ENCODE results near the gene STAM.
"Not testable (repeated sequence)": the region's sequence is repeated elsewhere in the genome, so short reads cannot be mapped to it uniquely, and the experiment has no call there.

The STAM gene

DNA sequence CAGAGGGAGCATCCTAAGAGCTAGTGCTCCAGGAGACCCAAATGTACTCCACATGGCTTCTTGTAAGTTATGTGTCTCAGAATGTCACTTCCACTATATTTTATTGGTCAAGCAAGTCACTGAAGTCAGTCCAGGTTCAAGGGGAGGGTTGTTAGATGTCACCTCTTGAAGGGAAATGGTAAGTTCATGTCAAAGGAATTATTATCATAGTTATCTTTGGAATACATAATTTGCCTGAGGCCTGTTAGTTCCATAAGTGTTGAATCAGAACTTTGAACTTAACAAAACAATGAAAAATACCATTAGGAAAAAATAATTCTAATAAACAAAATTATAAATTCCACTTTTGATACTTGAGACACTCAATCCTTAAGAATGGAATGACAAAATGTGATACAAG lies 30.6 kb downstream of the STAM start:
- no peak for DNase-seq (ENCODE audit: low read depth in 1 of 2, low spot score in 1 of 2)

DNA sequence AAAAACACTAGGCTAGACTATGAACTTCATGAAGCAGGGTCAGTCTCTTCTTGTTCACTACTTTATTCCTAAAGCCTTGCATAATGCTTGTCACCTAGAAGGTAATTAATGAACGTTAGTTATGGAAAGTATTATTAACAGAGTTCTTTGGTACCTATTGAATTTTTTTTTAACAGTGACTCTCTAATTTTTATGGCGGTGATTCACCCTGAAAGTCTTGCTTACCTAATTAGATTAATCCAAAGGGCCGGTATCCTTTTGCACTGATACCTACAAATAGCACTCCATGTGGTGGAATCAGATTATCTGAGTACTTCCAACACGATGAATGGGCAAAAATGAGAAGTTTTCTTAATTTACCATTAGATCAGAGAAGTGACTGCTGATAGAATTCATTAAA lies 31.7 kb downstream of the STAM start:
- DNase-seq (ENCODE audit: low read depth in 1 of 2, low spot score in 1 of 2) = no peak

DNA sequence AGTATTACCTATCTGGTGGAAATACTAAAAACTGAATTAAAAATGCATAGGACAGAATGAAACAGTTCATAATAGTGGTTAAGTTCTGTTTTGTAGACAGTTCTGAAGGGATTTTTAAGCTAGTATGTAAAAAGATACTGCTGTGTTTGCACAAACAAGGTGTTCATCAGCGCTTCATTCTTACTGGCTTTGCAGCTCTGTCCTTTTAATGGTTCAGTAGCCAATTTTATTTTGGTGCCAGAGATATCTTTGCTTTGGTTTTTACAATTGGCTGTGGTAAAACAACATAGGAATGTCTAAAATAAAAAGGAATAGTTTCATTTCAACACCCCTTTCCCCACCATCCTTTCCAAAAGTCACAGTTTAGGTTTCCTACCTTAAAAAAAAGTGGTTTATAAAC lies 33.0 kb downstream of the STAM start:
- DNase-seq (ENCODE audit: low read depth in 1 of 2, low spot score in 1 of 2) = no peak

DNA sequence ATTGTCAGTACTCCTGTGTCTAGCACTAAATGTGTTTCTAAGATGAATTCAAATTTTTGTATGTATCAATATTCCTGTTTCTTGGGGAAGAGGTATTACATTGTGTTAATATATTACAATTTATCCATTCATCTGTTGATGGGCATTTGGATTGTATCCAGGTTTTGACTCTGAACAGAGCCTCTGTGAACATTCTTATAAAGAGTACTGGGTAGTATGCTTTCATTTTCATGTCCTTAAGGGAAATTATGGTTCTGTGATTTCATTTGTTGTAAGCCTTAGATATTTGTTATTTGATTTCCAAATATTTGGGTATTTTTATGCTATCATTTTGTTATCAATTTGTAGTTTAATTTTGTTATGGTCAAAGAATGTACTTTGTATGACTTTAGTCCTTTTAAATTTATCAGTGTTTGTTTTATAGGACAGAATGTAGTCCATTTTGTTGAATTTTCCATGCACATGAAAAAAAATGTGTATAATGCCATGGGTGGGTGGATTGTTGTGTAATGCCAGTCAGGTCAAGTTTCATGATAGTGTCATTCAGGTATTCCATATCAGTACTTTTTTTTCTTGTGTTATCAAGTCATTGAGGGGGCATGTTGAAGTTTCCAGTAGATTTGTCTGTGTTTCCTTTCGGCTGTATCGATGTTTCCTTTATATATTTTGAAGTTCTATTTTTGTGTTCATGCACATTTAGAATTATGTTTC lies 38.4 kb downstream of the STAM start:
- DNase-seq (ENCODE audit: low read depth in 1 of 2, low spot score in 1 of 2) = no peak

- DNase-seq (ENCODE audit: low read depth in 1 of 2, low spot score in 1 of 2) = no peak
Observed at GRCh38 chr10:17683541-17683940, 39.6 kb downstream of the STAM start.

- no peak for DNase-seq (ENCODE audit: low read depth in 1 of 2, low spot score in 1 of 2)
Observed at GRCh38 chr10:17684537-17684936, 40.6 kb downstream of the STAM start.

- DNase-seq (ENCODE audit: low read depth in 1 of 2, low spot score in 1 of 2) = no peak
Observed at GRCh38 chr10:17685233-17685840, 41.4 kb downstream of the STAM start.

GRCh38 chr10:17687117-17687831 lies 43.3 kb downstream of the STAM start:
- DNase-seq (ENCODE audit: low read depth in 1 of 2, low spot score in 1 of 2) = no peak

GRCh38 chr10:17689137-17689536 lies 45.2 kb downstream of the STAM start:
- no peak for DNase-seq (ENCODE audit: low read depth in 1 of 2, low spot score in 1 of 2)

GRCh38 chr10:17693009-17693408 lies 49.1 kb downstream of the STAM start:
- no peak for DNase-seq (ENCODE audit: low read depth in 1 of 2, low spot score in 1 of 2)

- no peak for DNase-seq (ENCODE audit: low read depth in 1 of 2, low spot score in 1 of 2)
Observed at GRCh38 chr10:17698696-17699095, 54.7 kb downstream of the STAM start.

DNA sequence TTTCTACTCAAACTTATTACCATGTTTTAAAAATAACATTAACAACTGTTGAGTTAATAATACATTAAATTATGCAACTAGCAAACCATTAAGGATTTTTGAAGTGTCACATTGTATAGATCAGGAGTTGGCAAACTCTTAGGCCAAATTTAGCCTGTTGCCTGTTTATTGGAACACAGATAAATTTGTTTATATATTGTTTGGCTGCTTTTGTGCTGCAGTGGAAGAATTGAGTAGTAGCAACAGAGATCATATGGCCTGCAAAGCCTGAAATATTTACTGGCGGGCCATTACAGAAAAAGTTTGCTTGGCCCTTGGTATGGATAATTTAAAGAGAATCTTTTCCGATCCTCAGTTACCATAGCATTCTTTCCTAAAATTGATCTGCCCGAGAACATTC lies 57.4 kb downstream of the STAM start:
- no peak for DNase-seq (ENCODE audit: low read depth in 1 of 2, low spot score in 1 of 2)

- DNase-seq (ENCODE audit: low read depth in 1 of 2, low spot score in 1 of 2) = no peak
Observed at GRCh38 chr10:17703706-17704105, 59.8 kb downstream of the STAM start.

GRCh38 chr10:17708821-17709220 lies 64.9 kb downstream of the STAM start:
- DNase-seq (ENCODE audit: low read depth in 1 of 2, low spot score in 1 of 2) = no peak

- no peak for DNase-seq (ENCODE audit: low read depth in 1 of 2, low spot score in 1 of 2)
Observed at GRCh38 chr10:17709492-17709891, 65.5 kb downstream of the STAM start.

DNA sequence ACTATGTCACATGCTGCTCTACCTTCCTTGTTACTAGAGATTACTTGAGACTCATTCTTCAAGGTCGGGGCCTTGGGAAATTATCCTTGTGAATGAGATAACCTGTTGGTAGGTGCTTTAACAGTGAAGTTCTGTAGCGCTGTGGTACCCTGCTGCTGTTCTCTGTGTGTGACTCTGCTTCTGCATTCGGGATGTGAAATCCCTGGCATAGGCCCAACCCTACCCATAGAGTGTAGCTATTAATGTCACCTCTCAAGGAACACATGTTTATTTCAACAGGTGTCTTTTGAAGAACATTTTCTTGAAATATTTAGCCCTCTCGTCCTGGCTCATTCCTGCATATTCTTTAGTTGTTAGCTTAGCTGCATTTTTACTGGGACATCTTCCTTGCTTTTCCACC lies 66.2 kb downstream of the STAM start:
- DNase-seq (ENCODE audit: low read depth in 1 of 2, low spot score in 1 of 2) = no peak

GRCh38 chr10:17712053-17712452 lies 68.1 kb downstream of the STAM start:
- DNase-seq (ENCODE audit: low read depth in 1 of 2, low spot score in 1 of 2) = no peak

DNA sequence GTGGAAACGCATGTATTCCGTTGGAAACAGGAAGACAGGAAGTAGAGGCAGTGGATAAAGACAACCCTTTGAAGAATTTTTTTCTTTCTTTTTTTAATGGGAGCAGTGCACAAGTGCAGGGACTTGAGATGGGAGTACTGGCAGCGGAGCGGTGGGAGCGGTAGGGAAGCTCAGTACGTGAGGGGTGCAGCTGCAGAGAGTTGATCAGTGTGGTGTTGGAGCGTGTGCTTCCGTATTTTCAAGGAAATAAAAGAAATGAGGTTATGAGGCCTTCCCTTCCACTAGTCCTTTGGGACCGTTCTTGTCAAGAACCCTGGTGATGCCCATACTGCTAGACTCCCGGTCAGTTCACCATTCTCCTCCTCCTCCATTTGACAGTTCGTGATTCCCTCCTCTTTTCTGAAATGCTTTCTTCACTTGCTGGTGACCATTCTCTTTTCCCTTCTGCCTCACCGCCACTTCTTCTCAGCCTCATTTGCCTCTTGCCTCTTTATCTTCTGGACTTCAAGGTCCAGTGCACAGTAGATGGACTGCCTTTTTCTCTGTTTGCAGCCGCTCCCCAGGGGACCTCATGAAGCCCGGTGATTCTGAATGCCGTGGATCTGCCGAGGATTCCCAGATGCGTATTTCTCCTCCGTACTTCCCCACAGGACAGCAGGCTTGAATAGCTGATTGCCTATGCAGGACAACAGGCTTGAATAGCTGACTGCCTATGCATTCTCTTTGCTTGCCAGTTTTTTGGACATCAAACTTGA lies 68.9 kb downstream of the STAM start:
- DNase-seq (ENCODE audit: low read depth in 1 of 2, low spot score in 1 of 2) = no peak

DNA sequence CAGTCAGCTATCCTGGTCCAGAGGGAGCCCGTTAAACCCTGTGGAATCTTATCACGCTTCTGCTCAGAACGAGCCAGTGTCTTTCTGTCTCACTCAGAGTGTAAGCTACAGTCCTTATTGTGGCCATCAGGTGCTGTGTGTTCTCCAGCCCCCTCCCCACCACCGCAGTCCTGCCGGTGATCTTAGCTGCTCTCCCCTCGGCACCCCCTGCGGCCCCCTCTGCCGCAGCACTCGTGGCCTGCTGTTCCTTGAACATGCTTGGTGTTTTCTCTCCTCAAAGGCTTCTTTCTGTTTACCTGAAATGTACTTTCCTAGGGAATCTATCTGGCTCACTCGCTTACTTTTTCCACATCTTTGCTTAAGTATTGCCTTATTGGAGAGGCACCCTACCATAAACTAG lies 69.8 kb downstream of the STAM start:
- DNase-seq (ENCODE audit: low read depth in 1 of 2, low spot score in 1 of 2) = no peak

DNA sequence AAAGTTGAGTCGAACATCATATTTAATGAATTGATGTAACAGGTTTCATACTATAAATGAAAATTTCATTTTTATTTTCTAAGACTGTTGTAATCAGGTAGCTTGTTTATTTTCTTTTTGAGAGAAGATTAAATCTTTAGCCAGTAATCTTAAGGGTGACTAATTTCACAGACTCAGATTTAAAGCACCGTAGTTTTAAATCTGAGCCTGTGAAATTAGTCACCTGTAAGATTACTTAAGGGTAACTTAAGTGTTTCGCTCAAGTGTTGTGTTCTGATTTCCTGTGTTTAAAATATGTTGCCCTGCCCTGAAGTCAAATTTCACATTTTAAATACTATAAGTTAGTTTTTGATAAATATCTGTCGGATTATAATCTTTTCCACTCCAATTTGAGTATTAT lies 72.2 kb downstream of the STAM start:
- DNase-seq (ENCODE audit: low read depth in 1 of 2, low spot score in 1 of 2) = no peak

GRCh38 chr10:17722317-17723014 lies 78.5 kb downstream of the STAM start:
- DNase-seq (ENCODE audit: low read depth in 1 of 2, low spot score in 1 of 2) = not testable (repeated sequence)
